ENCODE measurements around the gene LPIN1.

DNA sequence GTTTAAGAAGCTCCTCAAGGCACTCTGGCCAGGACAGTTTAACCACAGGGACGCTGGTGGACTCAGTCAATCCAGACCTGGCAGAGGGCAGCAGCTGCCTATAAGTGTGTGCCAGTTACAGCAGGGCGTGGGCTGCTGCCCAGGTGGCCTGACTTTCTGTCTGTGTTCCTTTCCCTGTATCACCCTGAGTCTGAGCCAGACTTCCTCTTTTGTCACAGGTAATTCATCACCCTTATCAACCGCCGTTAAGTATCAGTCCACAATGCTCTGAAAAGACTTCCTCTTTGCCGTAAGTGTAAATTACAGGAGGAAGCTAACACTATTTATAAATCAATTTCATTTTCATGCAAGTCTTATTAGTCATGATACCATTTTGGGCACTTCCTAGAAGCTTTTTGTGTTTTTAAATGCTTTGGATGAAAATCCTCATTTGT, 7.0 kb downstream of the LPIN1 start:
- TF ChIP-seq GABPA (IDR thresholded peaks at IDR 0.05; ENCODE audit: borderline replicate concordance, insufficient read depth, low read length) = no peak
- no peak for TF ChIP-seq ZNF274 (IDR thresholded peaks at IDR 0.05; ENCODE audit: borderline replicate concordance, extremely low read depth, low read length)
- TF ChIP-seq, protein P1, sequence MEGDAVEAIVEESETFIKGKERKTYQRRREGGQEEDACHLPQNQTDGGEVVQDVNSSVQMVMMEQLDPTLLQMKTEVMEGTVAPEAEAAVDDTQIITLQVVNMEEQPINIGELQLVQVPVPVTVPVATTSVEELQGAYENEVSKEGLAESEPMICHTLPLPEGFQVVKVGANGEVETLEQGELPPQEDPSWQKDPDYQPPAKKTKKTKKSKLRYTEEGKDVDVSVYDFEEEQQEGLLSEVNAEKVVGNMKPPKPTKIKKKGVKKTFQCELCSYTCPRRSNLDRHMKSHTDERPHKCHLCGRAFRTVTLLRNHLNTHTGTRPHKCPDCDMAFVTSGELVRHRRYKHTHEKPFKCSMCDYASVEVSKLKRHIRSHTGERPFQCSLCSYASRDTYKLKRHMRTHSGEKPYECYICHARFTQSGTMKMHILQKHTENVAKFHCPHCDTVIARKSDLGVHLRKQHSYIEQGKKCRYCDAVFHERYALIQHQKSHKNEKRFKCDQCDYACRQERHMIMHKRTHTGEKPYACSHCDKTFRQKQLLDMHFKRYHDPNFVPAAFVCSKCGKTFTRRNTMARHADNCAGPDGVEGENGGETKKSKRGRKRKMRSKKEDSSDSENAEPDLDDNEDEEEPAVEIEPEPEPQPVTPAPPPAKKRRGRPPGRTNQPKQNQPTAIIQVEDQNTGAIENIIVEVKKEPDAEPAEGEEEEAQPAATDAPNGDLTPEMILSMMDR (IDR thresholded peaks at IDR 0.05; ENCODE audit: control extremely low read depth in 1 of 3, insufficient read depth in 1 of 3, low read depth in 1 of 3, low read length in 3 of 3) = no peak
- TF ChIP-seq SIN3A (conservative IDR thresholded peaks at IDR 0.05 in 1 of 2, IDR thresholded peaks at IDR 0.05 in 1 of 2; ENCODE audit: low read depth in 1 of 2, low read length in 2 of 2) = no peak
- TF ChIP-seq EZH2 (IDR thresholded peaks at IDR 0.05; ENCODE audit: low read depth, low read length, severe bottlenecking) = no peak
- TF ChIP-seq, protein P2, sequence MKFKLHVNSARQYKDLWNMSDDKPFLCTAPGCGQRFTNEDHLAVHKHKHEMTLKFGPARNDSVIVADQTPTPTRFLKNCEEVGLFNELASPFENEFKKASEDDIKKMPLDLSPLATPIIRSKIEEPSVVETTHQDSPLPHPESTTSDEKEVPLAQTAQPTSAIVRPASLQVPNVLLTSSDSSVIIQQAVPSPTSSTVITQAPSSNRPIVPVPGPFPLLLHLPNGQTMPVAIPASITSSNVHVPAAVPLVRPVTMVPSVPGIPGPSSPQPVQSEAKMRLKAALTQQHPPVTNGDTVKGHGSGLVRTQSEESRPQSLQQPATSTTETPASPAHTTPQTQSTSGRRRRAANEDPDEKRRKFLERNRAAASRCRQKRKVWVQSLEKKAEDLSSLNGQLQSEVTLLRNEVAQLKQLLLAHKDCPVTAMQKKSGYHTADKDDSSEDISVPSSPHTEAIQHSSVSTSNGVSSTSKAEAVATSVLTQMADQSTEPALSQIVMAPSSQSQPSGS (IDR thresholded peaks at IDR 0.05; ENCODE audit: low read length) = no peak
- no peak for TF ChIP-seq TAF1 (IDR thresholded peaks at IDR 0.05; ENCODE audit: low read depth, low read length)
- no peak for TF ChIP-seq POLR2A (IDR thresholded peaks at IDR 0.05; ENCODE audit: control extremely low read depth in 1 of 2, low read depth in 2 of 2, low read length in 2 of 2)
- TF ChIP-seq YY1 (IDR thresholded peaks at IDR 0.05; ENCODE audit: low read depth, low read length) = no peak
- no peak for TF ChIP-seq CREB1 (IDR thresholded peaks at IDR 0.05)
- no peak for TF ChIP-seq USF2 (IDR thresholded peaks at IDR 0.05; ENCODE audit: low read length)

All from H1 (cell line).